ENCODE results near the gene KLF14.
A peak's percentile ranks its signal among the peaks of the same experiment; 100 is the strongest.
"Not testable (repeated sequence)": the region's sequence is repeated elsewhere in the genome, so short reads cannot be mapped to it uniquely, and the experiment has no call there.

KLF14 gene

GRCh38 chr7:130733931-130734814 is at the start of gene KLF14:
TSS of gene KLF14 (minus strand) at chr7:130734207. CDS start at chr7:130734033, 174 bp downstream.
- DNase-seq, result peak; percentile 22

GRCh38 chr7:130781346-130781745 is 47.3 kb upstream of the KLF14 start:
- no peak for DNase-seq

- DNase-seq, result no peak
Observed at GRCh38 chr7:130777426-130777825, 43.4 kb upstream of the KLF14 start.

GRCh38 chr7:130772456-130772855 is 38.4 kb upstream of the KLF14 start:
- not testable (repeated sequence) for DNase-seq

- DNase-seq, result no peak
Observed at GRCh38 chr7:130768854-130769253, 34.8 kb upstream of the KLF14 start.

GRCh38 chr7:130764569-130764968 is 30.6 kb upstream of the KLF14 start:
- not testable (repeated sequence) for DNase-seq

GRCh38 chr7:130758429-130759056 is 24.5 kb upstream of the KLF14 start:
- peak; percentile 49 for DNase-seq

- DNase-seq, result no peak
Observed at GRCh38 chr7:130756316-130756715, 22.3 kb upstream of the KLF14 start.

- DNase-seq, result no peak
Observed at GRCh38 chr7:130752424-130752823, 18.4 kb upstream of the KLF14 start.

- DNase-seq, result no peak
Observed at GRCh38 chr7:130750755-130751154, 16.7 kb upstream of the KLF14 start.

- DNase-seq, result no peak
Observed at GRCh38 chr7:130748531-130749389, 14.8 kb upstream of the KLF14 start.

- DNase-seq, result no peak
Observed at GRCh38 chr7:130741331-130741995, 7.5 kb upstream of the KLF14 start.

GRCh38 chr7:130740606-130741005 is 6.6 kb upstream of the KLF14 start:
- DNase-seq, result no peak

- DNase-seq, result no peak
Observed at GRCh38 chr7:130736298-130736900, 2.4 kb upstream of the KLF14 start.

GRCh38 chr7:130734815-130735716 is 1.1 kb upstream of the KLF14 start:
- DNase-seq, result no peak

GRCh38 chr7:130732980-130733930 is 752 bp downstream of the KLF14 start:
- DNase-seq, result no peak

- DNase-seq, result no peak
Observed at GRCh38 chr7:130723784-130724183, 10.2 kb downstream of the KLF14 start.

- DNase-seq, result no peak
Observed at GRCh38 chr7:130721486-130722277, 12.3 kb downstream of the KLF14 start.

GRCh38 chr7:130719541-130719940 is 14.5 kb downstream of the KLF14 start:
- no peak for DNase-seq

Measured in CD4-positive, alpha-beta T cell treated with Interleukin-21 for 1 hour (primary cell).